GM21390 (cell line): ENCODE results near the gene PLXNC1.

Experiments
- ATAC-seq: cut with Tn5 transposase; IDR thresholded peaks from one replicate; pipeline ENCODE4 v1.9.1; 2021; ENCODE audit not compliant: unreplicated experiment

Gene PLXNC1

GRCh38 chr12:94157181-94157580, 8.8 kb downstream of the PLXNC1 start:
- no peak for ATAC-seq

GRCh38 chr12:94157981-94158411, 9.6 kb downstream of the PLXNC1 start:
- peak; percentile 81 for ATAC-seq

GRCh38 chr12:94158666-94159065, 10.3 kb downstream of the PLXNC1 start:
- ATAC-seq: no peak

- ATAC-seq: no peak
Observed at GRCh38 chr12:94162108-94162507, 13.7 kb downstream of the PLXNC1 start.

GRCh38 chr12:94163850-94164249, 15.5 kb downstream of the PLXNC1 start:
- no peak for ATAC-seq

- ATAC-seq: no peak
Observed at GRCh38 chr12:94165138-94165537, 16.8 kb downstream of the PLXNC1 start.

- ATAC-seq: no peak
Observed at GRCh38 chr12:94165670-94166364, 17.4 kb downstream of the PLXNC1 start.

GRCh38 chr12:94167071-94167755, 18.8 kb downstream of the PLXNC1 start:
- no peak for ATAC-seq

GRCh38 chr12:94167756-94168416, 19.5 kb downstream of the PLXNC1 start:
- ATAC-seq: no peak

GRCh38 chr12:94169495-94169894, 21.1 kb downstream of the PLXNC1 start:
- ATAC-seq: no peak

GRCh38 chr12:94169966-94170689, 21.8 kb downstream of the PLXNC1 start:
- ATAC-seq: no peak

- ATAC-seq: no peak
Observed at GRCh38 chr12:94170690-94171594, 22.6 kb downstream of the PLXNC1 start.

- no peak for ATAC-seq
Observed at GRCh38 chr12:94171595-94171930, 23.2 kb downstream of the PLXNC1 start.

GRCh38 chr12:94172031-94172430, 23.7 kb downstream of the PLXNC1 start:
- no peak for ATAC-seq

GRCh38 chr12:94172973-94173372, 24.6 kb downstream of the PLXNC1 start:
- ATAC-seq: no peak

- ATAC-seq: peak; percentile 63
Observed at GRCh38 chr12:94173660-94174265, 25.4 kb downstream of the PLXNC1 start.

- ATAC-seq: no peak
Observed at GRCh38 chr12:94174576-94174975, 26.2 kb downstream of the PLXNC1 start.

- peak; percentile 37 for ATAC-seq
Observed at GRCh38 chr12:94175763-94176668, 27.6 kb downstream of the PLXNC1 start.

GRCh38 chr12:94178054-94178453, 29.7 kb downstream of the PLXNC1 start:
- ATAC-seq: no peak
